Transverse colon (tissue), 4 donors: Measurements from ENCODE around the gene DOCK3. TPM values are rescaled to one million over a fixed set of nuclear protein-coding genes. Genes with fewer than 3 reads are reported as not detected.

Experiments used
- DNase-seq: peaks from one replicate; pipeline ENCODE4 v3.0.0-alpha.2; 2019
- H3K27ac ChIP-seq, 4 donors: fragments of 200-600 bp; sonication (generic); 2 replicates each; pipeline ENCODE4 v1.5.1; 2016 to 2018; ENCODE audit warnings: inconsistent platforms in 4 of 4
- H3K27me3 ChIP-seq: fragments of 200-600 bp; sonication (generic); 2 replicates; pipeline ENCODE4 v1.5.1; 2017; ENCODE audit warnings: inconsistent platforms
- H3K36me3 ChIP-seq, 4 donors: fragments of 200-600 bp; sonication (generic); 2 replicates each; pipeline ENCODE4 v1.5.1; 2017 to 2019; ENCODE audit warnings: inconsistent platforms in 4 of 4
- H3K4me1 ChIP-seq, 4 donors: fragments of 200-600 bp; sonication (generic); 2 replicates each; pipeline ENCODE4 v1.5.1; 2017 to 2020; ENCODE audit warnings: inconsistent platforms in 4 of 4
- H3K4me3 ChIP-seq, 4 donors: fragments of 200-600 bp; sonication (generic); 1 replicate in 1 of 4; 2 replicates in 3 of 4; pipeline versions ENCODE4 v1.5.1 to v1.6.1; 2017 to 2019; ENCODE audit warnings: inconsistent platforms in 4 of 4
- H3K9me3 ChIP-seq, 2 donors: fragments of 200-600 bp; sonication (generic); 2 replicates each; pipeline ENCODE4 v1.5.1; 2017 to 2019; ENCODE audit warnings: inconsistent platforms in 2 of 2
- EP300 ChIP-seq: sonication (generic); formaldehyde crosslinking; IDR thresholded peaks from one replicate; pipeline ENCODE4 v1.6.1; 2017; ENCODE audit warnings: antibody characterized with exemption, low read depth
- POLR2A ChIP-seq: fragments of 450-650 bp; IDR thresholded peaks from one replicate; pipeline ENCODE4 v1.6.1; 2016; ENCODE audit warnings: antibody characterized with exemption, mild to moderate bottlenecking, moderate library complexity
- POLR2AphosphoS5 ChIP-seq, 3 donors: sonication (generic); formaldehyde crosslinking; IDR thresholded peaks; one replicate each; pipeline ENCODE4 v1.6.1; 2016; ENCODE audit warnings: antibody characterized with exemption in 3 of 3
- WGBS, 2 donors: methylation state at CpG; one replicate each; pipeline ENCODE4 v1.1.5; 2018; ENCODE audit warnings: low coverage in 1 of 2; 5-methylcytosine and 5-hydroxymethylcytosine counted together
- in situ Hi-C, 4 donors: fragments of 200-750 bp; cut with MboI; loops; one replicate each; pipeline versions ENCODE4 v1.15.0 to v1.15.1; 2017; ENCODE audit warnings: low sequenced_read_pairs in 3 of 4, low pct_ligation_motif_present in 1 of 4, low pct_unique_long_range_greater_than_20kb in 1 of 4
- intact Hi-C: fragments of 100-400 bp; cut with DNase I; formaldehyde crosslinking; loops from one replicate; pipeline ENCODE4 v1.15.1; 2023; ENCODE audit warnings: low total_unique reads
- total RNA-seq, 4 donors: library from RNA; depleted of rRNA; stranded (reverse); fragments of >200 nt; gene quantifications; one replicate each; pipeline ENCODE4 v1.1.0, GENCODE V29; 2016
- TF ChIP-seq, protein P1 (sequence below), 5 experiments: fragments of 200-600 bp in 3 of 5; fragments of 450-650 bp in 2 of 5; sonication (generic) in 3 of 5; IDR thresholded peaks; 1 replicate in 2 of 5; 2 replicates in 3 of 5; pipeline ENCODE4 v1.5.1; 2016 to 2017; ENCODE audit warnings: antibody characterized with exemption in 5 of 5, inconsistent platforms in 3 of 5, mild to moderate bottlenecking in 2 of 5, moderate library complexity in 1 of 5

The DOCK3 gene
- total RNA-seq, 4 donors from 2014 or later: 0.41 to 0.75 (median 0.62) TPM

DNA sequence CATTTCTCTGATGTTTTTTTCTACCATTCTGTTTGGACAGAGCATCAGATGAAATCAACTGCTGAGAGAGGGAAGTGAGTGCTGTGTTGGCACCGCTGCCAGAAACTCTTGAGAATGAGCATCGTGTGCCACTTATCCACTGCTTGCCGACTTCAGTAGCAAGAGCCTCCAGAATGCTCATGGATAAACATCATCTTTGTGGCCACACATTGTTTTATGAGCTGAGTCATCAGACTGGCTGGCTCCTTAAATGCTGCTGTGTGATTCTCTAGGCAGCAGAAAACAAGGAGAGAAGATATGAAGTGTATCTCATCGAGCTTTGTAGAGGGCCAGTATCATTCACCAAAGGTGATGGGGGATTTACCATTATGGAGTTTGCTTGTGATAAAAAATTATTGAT, 3.4 kb upstream of the DOCK3 start:
- H3K27ac ChIP-seq: no peak overlapping the region
- TF ChIP-seq, protein P1, sequence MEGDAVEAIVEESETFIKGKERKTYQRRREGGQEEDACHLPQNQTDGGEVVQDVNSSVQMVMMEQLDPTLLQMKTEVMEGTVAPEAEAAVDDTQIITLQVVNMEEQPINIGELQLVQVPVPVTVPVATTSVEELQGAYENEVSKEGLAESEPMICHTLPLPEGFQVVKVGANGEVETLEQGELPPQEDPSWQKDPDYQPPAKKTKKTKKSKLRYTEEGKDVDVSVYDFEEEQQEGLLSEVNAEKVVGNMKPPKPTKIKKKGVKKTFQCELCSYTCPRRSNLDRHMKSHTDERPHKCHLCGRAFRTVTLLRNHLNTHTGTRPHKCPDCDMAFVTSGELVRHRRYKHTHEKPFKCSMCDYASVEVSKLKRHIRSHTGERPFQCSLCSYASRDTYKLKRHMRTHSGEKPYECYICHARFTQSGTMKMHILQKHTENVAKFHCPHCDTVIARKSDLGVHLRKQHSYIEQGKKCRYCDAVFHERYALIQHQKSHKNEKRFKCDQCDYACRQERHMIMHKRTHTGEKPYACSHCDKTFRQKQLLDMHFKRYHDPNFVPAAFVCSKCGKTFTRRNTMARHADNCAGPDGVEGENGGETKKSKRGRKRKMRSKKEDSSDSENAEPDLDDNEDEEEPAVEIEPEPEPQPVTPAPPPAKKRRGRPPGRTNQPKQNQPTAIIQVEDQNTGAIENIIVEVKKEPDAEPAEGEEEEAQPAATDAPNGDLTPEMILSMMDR (IDR thresholded peaks at IDR 0.05): no peak
- H3K4me3 ChIP-seq: no peak overlapping the region
- H3K9me3 ChIP-seq: no peaks in the 10 kb centered on the region
- peaks cover 0 to 14% (median 11%) of the 10 kb centered on the region in 4 donors for H3K4me1 ChIP-seq
- WGBS, 2 donors: 0 to 44% methylated on average over 1 to 4 of the region's 4 CpGs
- in situ Hi-C loops: no loop called here
- intact Hi-C loops: no loop called here
- peaks cover 52% of the 10 kb centered on the region for H3K27me3 ChIP-seq
- H3K36me3 ChIP-seq: no peaks in the 10 kb centered on the region
- no peak for DNase-seq

DNA sequence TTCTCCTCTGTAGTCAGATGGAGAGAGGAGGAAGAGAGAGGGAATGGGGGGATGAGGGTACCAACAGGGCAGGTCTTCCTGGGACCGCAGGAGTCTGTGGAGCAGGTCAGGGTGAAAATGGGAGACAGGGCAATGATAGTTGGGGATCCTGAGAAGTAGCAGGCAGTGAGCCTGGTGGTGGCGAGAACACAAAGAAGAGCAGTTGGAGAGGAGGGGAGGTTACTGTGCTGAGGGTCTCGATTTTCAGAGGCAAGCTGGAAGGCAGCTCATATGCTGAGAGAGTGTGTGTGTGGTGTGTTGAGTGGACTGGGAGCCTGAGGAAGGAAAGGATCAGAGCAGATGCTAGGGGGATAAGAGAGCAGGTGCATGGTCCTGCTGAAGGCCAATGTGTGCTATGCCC, 2.1 kb upstream of the DOCK3 start:
- intact Hi-C loops (no loop called here), in situ Hi-C loops (no loop called here)
- H3K27me3 ChIP-seq: peaks cover 66% of the 10 kb centered on the region
- DNase-seq: no peak
- no peak overlapping the region for H3K4me3 ChIP-seq
- H3K36me3 ChIP-seq: no peaks in the 10 kb centered on the region
- 87 to 93% methylated on average over 2 to 3 of the region's 3 CpGs for WGBS, 2 donors
- TF ChIP-seq POLR2A: no peak
- TF ChIP-seq, protein P1 (IDR thresholded peaks at IDR 0.05): no peak
- TF ChIP-seq EP300: no peak
- TF ChIP-seq POLR2AphosphoS5 (IDR thresholded peaks at IDR 0.05): no peak
- no peaks in the 10 kb centered on the region for H3K9me3 ChIP-seq
- H3K4me1 ChIP-seq: peaks cover 0 to 14% (median 11%) of the 10 kb centered on the region in 4 donors
- no peak overlapping the region for H3K27ac ChIP-seq

DNA sequence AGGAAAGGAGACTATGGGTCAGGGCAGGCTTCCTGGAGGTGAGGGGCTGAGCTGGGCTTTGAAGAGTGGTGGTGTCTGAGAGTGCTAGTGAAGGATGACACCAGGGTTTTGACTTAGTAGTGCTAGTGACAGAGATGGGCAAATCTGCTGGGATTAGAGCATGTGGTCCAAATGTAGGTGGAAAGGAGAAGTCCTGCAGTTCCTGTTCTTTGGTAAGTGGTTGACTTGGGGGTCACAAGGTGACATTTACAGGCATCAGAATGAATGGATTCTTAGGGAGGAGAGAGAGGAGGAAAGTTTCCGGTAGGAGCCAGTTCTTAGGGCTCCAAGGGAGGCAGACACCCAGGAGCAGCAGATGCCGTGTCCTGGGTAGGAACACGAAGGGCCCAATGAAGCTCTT, 796 bp upstream of the DOCK3 start:
- 52% methylated on average over 3 of the region's 3 CpGs; no CpG with 5 or more reads in 1 of the 2 donors for WGBS, 2 donors
- no peaks in the 10 kb centered on the region for H3K36me3 ChIP-seq
- peaks cover 0 to 14% (median 11%) of the 10 kb centered on the region in 4 donors for H3K4me1 ChIP-seq
- no peaks in the 10 kb centered on the region for H3K9me3 ChIP-seq
- intact Hi-C loops (no loop called here), in situ Hi-C loops (no loop called here)
- H3K27ac ChIP-seq: no peak overlapping the region
- TF ChIP-seq EP300: no peak
- no peak for TF ChIP-seq POLR2AphosphoS5 (IDR thresholded peaks at IDR 0.05)
- no peak for TF ChIP-seq POLR2A
- TF ChIP-seq, protein P1 (IDR thresholded peaks at IDR 0.05): no peak
- DNase-seq: no peak
- H3K4me3 ChIP-seq: no peak overlapping the region
- peaks cover 78% of the 10 kb centered on the region for H3K27me3 ChIP-seq

DNA sequence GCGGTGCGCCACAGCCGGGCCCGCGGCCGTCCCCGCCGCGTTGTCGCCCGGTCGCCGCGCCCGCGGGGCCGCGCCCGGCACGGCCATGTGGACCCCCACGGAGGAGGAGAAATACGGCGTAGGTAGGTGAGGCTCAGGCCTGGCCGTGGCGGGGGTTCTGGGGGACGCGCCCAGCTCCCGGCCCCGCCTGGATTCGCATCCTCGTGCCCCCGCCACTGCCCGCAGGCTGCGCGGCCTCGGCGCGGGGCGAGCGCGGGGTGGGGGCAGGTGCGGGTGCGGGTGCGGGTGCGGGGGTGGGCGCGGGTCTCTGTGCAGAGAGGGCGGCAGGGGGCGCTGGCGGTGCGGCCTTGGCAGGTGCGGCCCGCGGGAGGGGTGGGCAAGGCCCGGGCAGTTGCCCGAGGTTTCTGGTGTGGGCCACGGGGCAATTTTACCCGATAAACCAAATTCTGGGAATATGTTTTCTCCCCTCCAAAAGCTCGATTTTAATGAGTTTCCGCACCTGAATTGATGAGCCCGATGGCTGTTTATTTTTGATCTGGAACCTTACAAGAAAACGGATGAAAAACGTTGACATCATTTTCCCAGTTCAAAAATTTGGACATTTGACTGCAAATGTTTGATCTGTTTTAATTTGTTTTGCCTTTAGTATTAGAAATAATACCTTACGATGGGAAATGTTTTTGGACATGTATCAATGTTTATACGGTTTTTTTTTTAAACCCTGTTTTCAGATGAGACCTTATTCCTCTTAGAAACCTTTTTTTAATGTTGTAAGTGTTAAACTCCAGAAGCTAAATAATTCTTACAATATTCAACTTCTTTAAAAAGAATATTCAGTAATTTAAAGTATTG, 678 bp downstream of the DOCK3 start:
- Histone ChIP-seq H3K27me3 (peaks cover 91% of the 10 kb centered on the region), H3K9me3 (no peaks in the 10 kb centered on the region), H3K36me3 (no peaks in the 10 kb centered on the region), H3K4me1 (peaks cover 0 to 14% (median 11%) of the 10 kb centered on the region in 4 donors), H3K27ac (no peak overlapping the region), H3K4me3 (peak overlapping the region; percentile 22 to 47 (median 40))
- TF ChIP-seq EP300: no peak
- TF ChIP-seq POLR2AphosphoS5 (IDR thresholded peaks at IDR 0.05): no peak
- no peak for TF ChIP-seq POLR2A
- TF ChIP-seq, protein P1 (IDR thresholded peaks at IDR 0.05): peak in 3 of 5 experiments; percentile 23 to 38 (median 25)
- in situ Hi-C loops: no loop called here
- peak; percentile 39 for DNase-seq
- intact Hi-C loops: no loop called here
- 5 to 12% methylated on average over 7 to 14 of the region's 65 CpGs for WGBS, 2 donors
